ENCODE results near the gene ATAT1. TPM values are rescaled to one million over a fixed set of nuclear protein-coding genes. Genes with fewer than 3 reads are reported as not detected.

ATAT1 gene
- total and polyA plus RNA-seq, 8 donors: 3.0 to 11.6 (median 5.7) TPM; not detected in 1

DNA sequence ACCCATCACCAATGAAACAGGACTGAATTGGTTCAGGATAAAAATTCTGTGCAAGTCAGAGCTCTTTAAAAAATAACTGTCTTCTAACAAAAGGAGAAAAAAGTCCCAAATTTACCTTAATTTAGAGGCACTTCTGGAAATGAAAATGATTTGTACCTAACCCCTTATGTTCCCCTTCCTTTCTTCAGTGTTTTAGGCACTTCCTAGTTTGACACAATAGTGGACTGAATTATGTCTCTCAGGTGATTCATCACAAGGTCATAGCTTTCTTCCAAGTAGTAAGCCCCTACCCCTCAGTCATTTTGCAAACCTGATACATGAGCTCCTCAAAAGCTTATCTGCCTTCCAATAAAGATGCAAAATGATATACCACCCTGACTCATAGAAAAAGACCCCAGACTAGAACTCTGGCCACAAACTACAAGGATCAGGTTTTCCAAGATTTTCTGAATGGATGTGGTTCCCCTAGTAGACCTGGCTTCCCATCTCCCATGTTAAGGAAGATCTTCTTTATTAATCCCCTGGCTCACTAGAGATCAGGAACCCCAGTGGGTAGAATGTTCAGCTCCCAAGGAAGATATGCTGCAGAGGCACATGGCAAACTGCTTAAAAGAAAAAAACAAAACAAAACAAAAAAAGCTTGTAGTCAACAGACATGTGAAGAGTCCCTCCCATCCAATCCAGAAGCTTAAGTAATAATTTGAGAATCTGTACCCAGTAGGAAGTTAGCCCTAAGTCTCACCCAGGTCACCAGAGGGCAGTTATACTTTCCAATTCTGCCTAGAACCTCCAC, 13.2 kb upstream of the ATAT1 start:
- H3K27ac ChIP-seq: peak overlapping the region in 4 of 5 donors; percentile 93 to 96 (median 95)
- peaks cover 23 to 32% (median 25%) of the 10 kb centered on the region in 4 donors for H3K36me3 ChIP-seq
- intact Hi-C loops (cut with DNase I; ENCODE audit: low total_unique reads): no loop called here
- TF ChIP-seq, protein P1, sequence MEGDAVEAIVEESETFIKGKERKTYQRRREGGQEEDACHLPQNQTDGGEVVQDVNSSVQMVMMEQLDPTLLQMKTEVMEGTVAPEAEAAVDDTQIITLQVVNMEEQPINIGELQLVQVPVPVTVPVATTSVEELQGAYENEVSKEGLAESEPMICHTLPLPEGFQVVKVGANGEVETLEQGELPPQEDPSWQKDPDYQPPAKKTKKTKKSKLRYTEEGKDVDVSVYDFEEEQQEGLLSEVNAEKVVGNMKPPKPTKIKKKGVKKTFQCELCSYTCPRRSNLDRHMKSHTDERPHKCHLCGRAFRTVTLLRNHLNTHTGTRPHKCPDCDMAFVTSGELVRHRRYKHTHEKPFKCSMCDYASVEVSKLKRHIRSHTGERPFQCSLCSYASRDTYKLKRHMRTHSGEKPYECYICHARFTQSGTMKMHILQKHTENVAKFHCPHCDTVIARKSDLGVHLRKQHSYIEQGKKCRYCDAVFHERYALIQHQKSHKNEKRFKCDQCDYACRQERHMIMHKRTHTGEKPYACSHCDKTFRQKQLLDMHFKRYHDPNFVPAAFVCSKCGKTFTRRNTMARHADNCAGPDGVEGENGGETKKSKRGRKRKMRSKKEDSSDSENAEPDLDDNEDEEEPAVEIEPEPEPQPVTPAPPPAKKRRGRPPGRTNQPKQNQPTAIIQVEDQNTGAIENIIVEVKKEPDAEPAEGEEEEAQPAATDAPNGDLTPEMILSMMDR (IDR thresholded peaks at IDR 0.05): no peak
- TF ChIP-seq POLR2AphosphoS5 (IDR thresholded peaks at IDR 0.05) (no peak), POLR2A (IDR thresholded peaks at IDR 0.05) (no peak), EP300 (IDR thresholded peaks at IDR 0.05) (no peak)
- H3K4me3 ChIP-seq: peak overlapping the region in 2 of 4 donors; percentile 93 to 94
- H3K27me3 ChIP-seq: no peaks in the 10 kb centered on the region
- no peak for DNase-seq
- H3K9me3 ChIP-seq: no peaks in the 10 kb centered on the region
- peaks cover 38 to 66% (median 52%) of the 10 kb centered on the region in 4 donors for H3K4me1 ChIP-seq

DNA sequence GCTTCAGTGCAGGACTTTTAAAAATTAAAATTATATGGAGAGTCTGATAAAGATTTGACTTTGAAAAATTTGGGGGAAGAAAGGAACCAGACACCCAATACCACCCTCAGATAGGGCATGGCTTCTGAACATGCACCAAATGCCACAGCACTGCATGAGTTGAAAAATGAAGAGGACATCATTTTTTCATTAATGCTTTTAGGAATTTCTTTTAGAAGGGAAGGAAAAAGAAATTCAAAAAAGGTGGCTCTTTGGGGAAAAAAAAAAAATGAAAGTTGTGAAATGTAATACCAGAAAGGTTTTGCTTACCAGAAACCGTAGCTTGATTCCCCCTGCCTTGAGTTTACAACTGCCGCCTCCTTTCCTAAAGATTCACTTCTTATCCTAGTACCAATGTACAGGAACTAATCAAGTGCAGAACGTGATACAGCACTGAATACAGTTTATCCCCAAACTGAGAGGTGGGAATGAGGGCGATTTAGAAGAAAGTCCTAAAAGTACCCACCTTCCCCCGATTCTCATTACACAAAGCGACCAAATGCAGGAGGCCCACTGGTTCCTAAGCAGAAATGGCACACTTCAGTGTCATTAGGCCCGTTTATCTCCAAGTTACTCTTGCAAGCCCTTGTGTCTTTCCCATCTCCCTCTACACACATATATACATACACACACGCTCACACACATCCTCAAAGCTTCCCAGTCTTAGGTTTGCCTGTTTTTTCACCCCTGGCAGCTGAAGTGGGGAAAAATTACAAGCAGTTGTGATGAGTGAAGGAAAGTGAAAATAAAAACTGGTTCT, 12.4 kb upstream of the ATAT1 start:
- 19 to 28% (median 24%) methylated on average over 8 of the region's 8 CpGs for WGBS, 5 donors
- H3K9me3 ChIP-seq: no peaks in the 10 kb centered on the region
- peak in 1 of 2 donors; percentile 44 for DNase-seq
- intact Hi-C loops (cut with DNase I; ENCODE audit: low total_unique reads): no loop called here
- peak overlapping the region; percentile 66 to 94 (median 83) for H3K4me3 ChIP-seq
- no peak for TF ChIP-seq EP300 (IDR thresholded peaks at IDR 0.05)
- TF ChIP-seq, protein P1 (IDR thresholded peaks at IDR 0.05): no peak
- peak in 1 of 3 donors; percentile 22 for TF ChIP-seq POLR2AphosphoS5 (IDR thresholded peaks at IDR 0.05)
- no peak for TF ChIP-seq POLR2A (IDR thresholded peaks at IDR 0.05)
- peak overlapping the region; percentile 82 to 96 (median 95) for H3K27ac ChIP-seq
- H3K36me3 ChIP-seq: peaks cover 15 to 26% (median 17%) of the 10 kb centered on the region in 4 donors
- H3K4me1 ChIP-seq: peaks cover 46 to 67% (median 58%) of the 10 kb centered on the region in 4 donors
- H3K27me3 ChIP-seq: no peaks in the 10 kb centered on the region

DNA sequence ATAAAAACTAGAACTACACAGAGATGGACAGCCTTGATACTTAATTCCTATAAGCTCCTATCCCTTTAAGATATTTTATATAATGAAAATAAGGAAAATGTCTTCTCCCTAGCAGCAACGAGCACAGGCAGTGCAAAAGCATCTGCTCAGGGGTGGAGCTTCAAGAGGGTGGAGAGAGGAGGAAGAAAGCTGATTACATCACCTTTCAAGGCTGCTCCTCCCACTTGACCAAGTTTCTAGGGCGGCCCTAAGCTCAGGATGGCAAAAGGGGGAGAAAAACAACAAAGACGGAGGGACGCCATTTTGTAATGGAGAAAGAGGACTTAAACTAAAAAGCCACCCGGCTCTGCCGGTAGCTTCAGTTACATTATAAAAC, 11.8 kb upstream of the ATAT1 start:
- Histone ChIP-seq H3K27ac (peak overlapping the region; percentile 82 to 96 (median 95)), H3K9me3 (no peaks in the 10 kb centered on the region), H3K36me3 (peaks cover 13 to 26% (median 16%) of the 10 kb centered on the region in 4 donors), H3K27me3 (no peaks in the 10 kb centered on the region), H3K4me3 (peak overlapping the region; percentile 66 to 94 (median 83)), H3K4me1 (peaks cover 48 to 67% (median 57%) of the 10 kb centered on the region in 4 donors)
- intact Hi-C loops (cut with DNase I; ENCODE audit: low total_unique reads): no loop called here
- WGBS, 5 donors: 0 to 1% (median 0%) methylated on average over 6 of the region's 6 CpGs
- peak; percentile 83 to 99 for DNase-seq
- TF ChIP-seq EP300 (IDR thresholded peaks at IDR 0.05): no peak
- TF ChIP-seq, protein P1 (IDR thresholded peaks at IDR 0.05): no peak
- peak in 1 of 4 donors; percentile 85 for TF ChIP-seq POLR2A (IDR thresholded peaks at IDR 0.05)
- TF ChIP-seq POLR2AphosphoS5 (IDR thresholded peaks at IDR 0.05): peak; percentile 82 to 98 (median 95)

DNA sequence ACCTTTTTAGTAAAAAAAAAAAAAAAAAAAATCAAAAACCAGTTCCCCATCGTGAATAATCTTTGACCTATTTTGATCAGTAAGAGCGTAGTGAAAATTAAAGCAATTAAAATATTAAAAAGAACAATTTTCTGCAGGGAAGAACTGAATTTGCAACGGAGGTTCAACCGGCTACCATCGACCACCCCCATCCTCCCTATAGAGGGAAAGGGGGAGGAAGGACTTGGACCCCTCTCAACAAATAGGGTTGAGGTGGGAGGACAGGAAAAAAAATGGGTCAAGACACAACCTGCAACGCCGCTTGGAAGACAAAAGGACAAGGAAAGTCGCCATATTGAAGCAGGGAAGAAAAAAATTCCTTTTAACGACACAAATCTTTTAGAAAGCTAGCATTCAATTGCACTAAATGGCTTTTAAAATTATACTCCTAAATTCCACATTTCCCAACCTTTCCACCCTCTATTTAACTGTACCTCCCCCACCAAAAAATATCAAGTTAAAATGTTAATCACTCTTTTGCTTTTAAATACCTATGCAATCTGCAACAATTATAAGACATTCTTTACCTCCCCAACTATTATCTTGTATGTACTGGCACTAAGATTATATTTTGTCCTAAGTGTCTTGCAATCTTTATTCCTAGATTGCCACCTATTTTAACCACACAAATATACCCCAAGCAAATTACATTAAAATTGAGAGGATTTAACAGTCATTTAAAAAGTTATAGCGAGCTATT, 11.3 kb upstream of the ATAT1 start:
- H3K4me1 ChIP-seq: peaks cover 48 to 67% (median 54%) of the 10 kb centered on the region in 4 donors
- H3K27ac ChIP-seq: peak overlapping the region; percentile 93 to 98 (median 95)
- TF ChIP-seq POLR2A (IDR thresholded peaks at IDR 0.05) (peak in 1 of 4 donors; percentile 28), POLR2AphosphoS5 (IDR thresholded peaks at IDR 0.05) (peak in 1 of 3 donors; percentile 11)
- TF ChIP-seq, protein P1 (IDR thresholded peaks at IDR 0.05): no peak
- H3K36me3 ChIP-seq: peaks cover 17 to 31% (median 22%) of the 10 kb centered on the region in 4 donors
- no peaks in the 10 kb centered on the region for H3K9me3 ChIP-seq
- intact Hi-C loops (cut with DNase I; ENCODE audit: low total_unique reads): no loop called here
- H3K27me3 ChIP-seq: no peaks in the 10 kb centered on the region
- peak overlapping the region; percentile 66 to 94 (median 83) for H3K4me3 ChIP-seq
- peak; percentile 38 to 92 for DNase-seq
- WGBS, 5 donors: 0 to 1% (median 0%) methylated on average over 10 of the region's 10 CpGs

Data from stomach (tissue), 9 donors.